Measurements from ENCODE around the gene LDB3.

DNA sequence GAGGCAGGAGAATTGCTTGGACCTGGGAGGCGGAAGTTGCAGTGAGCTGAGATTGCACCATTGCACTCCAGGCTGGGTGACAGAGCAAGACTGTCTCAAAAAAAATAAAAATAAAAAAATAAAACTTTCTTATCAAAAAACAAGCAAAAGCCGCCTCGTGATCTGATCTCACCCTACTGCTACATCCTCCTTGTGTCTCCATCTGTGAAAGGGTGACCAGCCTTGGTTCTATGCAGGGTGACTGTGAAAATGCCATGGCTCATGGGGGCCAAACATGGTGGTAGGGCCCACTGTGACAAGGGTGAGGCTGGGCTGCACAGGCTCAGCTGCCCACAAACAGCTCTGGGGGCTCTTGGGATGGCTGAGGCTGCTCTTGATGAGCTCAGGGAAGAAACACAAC is 14.9 kb upstream of the LDB3 start:
- TF ChIP-seq, protein P1, sequence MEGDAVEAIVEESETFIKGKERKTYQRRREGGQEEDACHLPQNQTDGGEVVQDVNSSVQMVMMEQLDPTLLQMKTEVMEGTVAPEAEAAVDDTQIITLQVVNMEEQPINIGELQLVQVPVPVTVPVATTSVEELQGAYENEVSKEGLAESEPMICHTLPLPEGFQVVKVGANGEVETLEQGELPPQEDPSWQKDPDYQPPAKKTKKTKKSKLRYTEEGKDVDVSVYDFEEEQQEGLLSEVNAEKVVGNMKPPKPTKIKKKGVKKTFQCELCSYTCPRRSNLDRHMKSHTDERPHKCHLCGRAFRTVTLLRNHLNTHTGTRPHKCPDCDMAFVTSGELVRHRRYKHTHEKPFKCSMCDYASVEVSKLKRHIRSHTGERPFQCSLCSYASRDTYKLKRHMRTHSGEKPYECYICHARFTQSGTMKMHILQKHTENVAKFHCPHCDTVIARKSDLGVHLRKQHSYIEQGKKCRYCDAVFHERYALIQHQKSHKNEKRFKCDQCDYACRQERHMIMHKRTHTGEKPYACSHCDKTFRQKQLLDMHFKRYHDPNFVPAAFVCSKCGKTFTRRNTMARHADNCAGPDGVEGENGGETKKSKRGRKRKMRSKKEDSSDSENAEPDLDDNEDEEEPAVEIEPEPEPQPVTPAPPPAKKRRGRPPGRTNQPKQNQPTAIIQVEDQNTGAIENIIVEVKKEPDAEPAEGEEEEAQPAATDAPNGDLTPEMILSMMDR (IDR thresholded peaks at IDR 0.05 in 2 of 3, conservative IDR thresholded peaks at IDR 0.05 in 1 of 3; ENCODE audit: borderline replicate concordance in 1 of 3, insufficient read depth in 1 of 3, low read depth in 2 of 3, low read length in 2 of 3): no peak
- TF ChIP-seq POLR2A (IDR thresholded peaks at IDR 0.05; ENCODE audit: borderline replicate concordance, extremely low read depth, insufficient read depth, insufficient read length) (no peak), ELF1 (IDR thresholded peaks at IDR 0.05; ENCODE audit: borderline replicate concordance, low read depth) (no peak), ZFX (IDR thresholded peaks at IDR 0.05) (no peak), TCF7L2 (IDR thresholded peaks at IDR 0.05; ENCODE audit: borderline replicate concordance, extremely low read depth, insufficient read depth, insufficient read length) (no peak), ZNF274 (IDR thresholded peaks at IDR 0.05; ENCODE audit: low read depth, low read length) (no peak), EZH2 (IDR thresholded peaks at IDR 0.05) (no peak), POLR2AphosphoS5 (IDR thresholded peaks at IDR 0.05; ENCODE audit: low read depth, low read length) (no peak), JUND (IDR thresholded peaks at IDR 0.05) (no peak)
- TF ChIP-seq, protein P2, sequence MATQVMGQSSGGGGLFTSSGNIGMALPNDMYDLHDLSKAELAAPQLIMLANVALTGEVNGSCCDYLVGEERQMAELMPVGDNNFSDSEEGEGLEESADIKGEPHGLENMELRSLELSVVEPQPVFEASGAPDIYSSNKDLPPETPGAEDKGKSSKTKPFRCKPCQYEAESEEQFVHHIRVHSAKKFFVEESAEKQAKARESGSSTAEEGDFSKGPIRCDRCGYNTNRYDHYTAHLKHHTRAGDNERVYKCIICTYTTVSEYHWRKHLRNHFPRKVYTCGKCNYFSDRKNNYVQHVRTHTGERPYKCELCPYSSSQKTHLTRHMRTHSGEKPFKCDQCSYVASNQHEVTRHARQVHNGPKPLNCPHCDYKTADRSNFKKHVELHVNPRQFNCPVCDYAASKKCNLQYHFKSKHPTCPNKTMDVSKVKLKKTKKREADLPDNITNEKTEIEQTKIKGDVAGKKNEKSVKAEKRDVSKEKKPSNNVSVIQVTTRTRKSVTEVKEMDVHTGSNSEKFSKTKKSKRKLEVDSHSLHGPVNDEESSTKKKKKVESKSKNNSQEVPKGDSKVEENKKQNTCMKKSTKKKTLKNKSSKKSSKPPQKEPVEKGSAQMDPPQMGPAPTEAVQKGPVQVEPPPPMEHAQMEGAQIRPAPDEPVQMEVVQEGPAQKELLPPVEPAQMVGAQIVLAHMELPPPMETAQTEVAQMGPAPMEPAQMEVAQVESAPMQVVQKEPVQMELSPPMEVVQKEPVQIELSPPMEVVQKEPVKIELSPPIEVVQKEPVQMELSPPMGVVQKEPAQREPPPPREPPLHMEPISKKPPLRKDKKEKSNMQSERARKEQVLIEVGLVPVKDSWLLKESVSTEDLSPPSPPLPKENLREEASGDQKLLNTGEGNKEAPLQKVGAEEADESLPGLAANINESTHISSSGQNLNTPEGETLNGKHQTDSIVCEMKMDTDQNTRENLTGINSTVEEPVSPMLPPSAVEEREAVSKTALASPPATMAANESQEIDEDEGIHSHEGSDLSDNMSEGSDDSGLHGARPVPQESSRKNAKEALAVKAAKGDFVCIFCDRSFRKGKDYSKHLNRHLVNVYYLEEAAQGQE (IDR thresholded peaks at IDR 0.05; ENCODE audit: low read depth): no peak

Measured in HCT116 (cell line).